ENCODE measurements around the gene TUT1.
A peak's percentile ranks its signal among the peaks of the same experiment; 100 is the strongest.
"Not testable (repeated sequence)": the region's sequence is repeated elsewhere in the genome, so short reads cannot be mapped to it uniquely, and the experiment has no call there.

The TUT1 gene

DNA sequence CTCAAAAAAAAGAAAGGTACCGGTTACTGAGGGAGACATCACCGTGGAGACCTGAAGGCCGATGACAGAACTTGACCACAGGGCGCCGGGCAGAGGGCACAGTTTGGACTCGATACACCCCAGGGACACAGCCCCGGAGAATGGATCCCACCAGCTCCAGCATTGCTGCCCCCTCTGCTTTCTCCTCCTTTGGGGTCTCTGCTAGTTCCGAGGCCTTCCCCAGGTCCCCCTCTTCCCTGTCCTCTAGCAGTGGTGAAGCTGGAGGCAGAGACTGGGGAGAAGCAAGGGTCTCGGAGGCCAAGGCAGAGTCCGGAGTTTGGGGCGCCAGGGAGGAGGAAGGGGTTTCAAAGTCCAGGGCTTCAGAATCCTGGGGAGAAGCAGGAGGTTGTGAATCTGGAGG lies 12.8 kb downstream of the TUT1 start:
- no peak for DNase-seq (ENCODE audit: low read depth in 1 of 2, low spot score in 1 of 2)

DNA sequence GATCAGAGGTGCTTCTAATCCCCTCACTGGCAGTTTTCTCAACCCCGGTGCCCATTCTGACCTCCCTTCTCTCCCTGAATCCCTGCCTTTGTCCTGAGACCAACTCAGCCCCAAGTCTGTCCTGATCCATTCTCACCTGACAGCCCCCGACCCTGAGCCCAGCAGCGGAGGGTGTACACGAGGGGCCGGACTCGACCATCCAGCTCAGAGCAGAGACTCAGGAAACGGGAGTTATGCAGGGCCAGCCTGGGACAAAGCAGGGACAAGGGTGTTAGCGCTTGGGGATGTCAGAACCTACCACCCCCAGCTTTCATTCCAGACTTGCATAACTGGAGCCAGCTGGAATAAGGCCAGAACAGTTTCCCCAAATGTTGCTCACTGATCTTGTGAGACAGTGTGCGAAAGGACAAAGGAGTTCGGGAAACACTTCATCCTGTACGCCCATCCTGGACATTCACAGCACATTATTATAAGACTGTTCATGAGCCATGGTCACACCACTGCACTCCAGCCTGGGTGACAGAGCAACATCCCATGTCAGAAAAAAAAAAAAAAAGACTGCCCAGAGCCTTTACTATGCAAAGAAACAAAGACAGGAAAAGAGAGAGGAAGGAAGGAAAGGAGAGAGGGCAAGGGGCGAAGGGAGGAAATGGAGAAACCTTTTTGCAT lies 14.1 kb downstream of the TUT1 start:
- DNase-seq (ENCODE audit: low read depth in 1 of 2, low spot score in 1 of 2): no peak

DNA sequence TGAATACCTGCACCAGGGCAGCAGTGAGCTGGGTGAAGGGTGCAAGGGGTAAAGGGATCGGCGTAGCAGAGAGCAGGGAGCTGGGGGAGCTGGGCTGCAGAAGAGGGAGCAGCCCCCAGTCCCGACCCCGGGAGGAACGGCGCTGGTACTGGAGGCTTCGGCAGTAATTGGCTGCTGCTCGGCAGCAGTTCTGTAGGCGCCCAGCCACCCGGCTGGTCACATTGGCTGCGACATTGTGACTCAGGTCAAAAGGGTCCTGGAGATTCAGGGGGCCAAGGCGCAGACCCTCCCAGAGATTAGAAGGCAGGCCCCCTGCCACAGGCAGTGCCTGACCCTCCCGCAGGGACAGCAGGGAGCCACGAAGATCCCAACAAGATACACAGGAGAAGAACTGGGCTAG lies 15.5 kb downstream of the TUT1 start:
- DNase-seq (ENCODE audit: low read depth in 1 of 2, low spot score in 1 of 2): no peak

DNA sequence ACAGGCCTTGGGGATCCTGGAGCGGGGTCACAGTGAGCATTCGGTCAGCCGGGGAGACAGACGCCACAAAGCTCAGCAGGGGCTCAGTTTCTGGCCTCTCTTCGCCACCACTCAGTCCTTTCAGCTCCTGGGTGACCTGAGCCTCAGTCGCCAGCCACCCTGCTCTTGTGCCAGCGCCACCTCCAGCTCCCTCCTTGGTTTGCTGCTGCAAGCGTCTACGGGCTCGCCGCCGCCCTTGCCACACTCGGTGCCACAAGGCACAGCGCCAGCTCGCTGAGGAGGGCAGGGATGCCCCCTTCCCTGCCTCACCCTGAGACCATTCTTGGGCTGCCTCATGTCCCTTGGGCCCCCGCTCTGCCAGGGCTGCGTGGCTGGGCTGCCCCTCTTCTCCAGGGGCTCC lies 16.2 kb downstream of the TUT1 start:
- no peak for DNase-seq (ENCODE audit: low read depth in 1 of 2, low spot score in 1 of 2)

DNA sequence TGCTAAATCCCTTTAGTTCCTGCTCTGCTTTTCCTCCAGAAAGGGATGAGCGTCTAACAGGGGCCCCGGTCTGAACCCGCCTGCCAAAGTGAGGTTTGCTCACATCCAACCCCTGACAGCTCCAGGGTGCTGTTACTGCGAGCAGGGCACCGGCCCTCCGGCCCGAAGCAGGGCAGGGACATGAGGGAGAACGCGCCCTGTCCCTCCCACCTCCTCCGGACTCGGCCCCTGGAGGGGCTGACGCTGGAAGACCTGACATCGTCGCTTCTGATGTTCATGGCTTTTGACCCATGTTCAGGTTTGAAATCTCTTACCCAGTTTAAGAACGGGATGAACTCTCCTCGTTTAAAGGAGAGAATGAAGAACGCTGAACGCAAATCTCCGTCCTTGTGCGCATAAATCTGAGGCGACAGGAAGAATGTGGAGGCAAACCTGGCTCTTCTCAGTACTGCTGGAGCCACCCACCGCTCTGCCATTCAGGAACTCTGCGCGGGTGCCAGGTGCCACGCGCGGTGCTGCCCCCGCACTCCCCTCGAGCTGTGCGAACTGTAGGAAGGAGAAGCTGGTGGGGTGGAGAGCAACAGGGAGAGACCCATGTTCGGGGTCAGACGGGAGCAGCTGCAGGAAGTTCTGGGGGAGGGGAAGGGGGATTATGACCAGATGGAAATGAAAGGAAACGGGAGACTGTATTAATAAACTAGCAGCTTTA lies 16.8 kb downstream of the TUT1 start:
- DNase-seq (ENCODE audit: low read depth in 1 of 2, low spot score in 1 of 2): no peak

DNA sequence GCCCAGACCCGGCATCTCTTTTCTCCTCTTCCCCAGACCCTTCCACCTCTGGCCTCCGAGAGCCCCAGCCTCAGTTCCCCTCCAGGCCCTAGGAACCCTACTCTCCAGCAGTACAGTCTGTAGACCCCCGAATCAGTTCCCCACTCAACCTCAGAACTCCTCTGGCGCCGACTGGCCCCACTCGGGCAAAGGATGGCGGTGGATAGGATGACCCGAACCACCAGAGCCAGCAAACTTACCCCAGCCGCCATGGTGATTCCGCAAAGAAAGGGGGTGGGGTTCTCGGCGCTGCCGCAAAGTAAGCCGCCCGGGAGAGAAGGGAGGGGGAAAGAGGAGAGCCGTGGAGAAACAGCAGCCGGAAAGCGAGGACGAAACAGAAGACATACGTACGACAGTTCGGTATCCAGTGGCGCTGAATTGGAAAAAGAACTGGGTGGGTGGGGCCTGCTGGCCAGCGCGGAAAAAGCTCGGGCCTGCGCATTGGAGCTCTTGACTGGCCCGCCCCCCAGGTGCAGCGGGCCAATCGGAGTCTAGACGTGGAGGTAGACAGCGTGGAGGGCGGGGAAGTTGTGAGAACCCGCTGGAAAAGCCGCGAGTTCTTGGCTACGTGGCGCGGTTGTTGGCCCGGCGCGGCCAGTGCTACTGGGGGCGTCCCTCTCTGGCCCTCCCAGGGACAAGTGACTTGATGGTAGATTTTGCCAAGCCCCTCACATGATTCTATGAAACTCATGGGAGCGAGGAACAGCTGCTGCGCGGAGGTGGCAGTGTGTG lies 17.5 kb downstream of the TUT1 start, which contains the start of gene EEF1G:
TSS of gene EEF1G (minus strand) at position 300 of the 771 bp plus-strand sequence. CDS start at position 251, 49 bp downstream.
- DNase-seq (ENCODE audit: low read depth in 1 of 2, low spot score in 1 of 2): peak; percentile 92 to 97

DNA sequence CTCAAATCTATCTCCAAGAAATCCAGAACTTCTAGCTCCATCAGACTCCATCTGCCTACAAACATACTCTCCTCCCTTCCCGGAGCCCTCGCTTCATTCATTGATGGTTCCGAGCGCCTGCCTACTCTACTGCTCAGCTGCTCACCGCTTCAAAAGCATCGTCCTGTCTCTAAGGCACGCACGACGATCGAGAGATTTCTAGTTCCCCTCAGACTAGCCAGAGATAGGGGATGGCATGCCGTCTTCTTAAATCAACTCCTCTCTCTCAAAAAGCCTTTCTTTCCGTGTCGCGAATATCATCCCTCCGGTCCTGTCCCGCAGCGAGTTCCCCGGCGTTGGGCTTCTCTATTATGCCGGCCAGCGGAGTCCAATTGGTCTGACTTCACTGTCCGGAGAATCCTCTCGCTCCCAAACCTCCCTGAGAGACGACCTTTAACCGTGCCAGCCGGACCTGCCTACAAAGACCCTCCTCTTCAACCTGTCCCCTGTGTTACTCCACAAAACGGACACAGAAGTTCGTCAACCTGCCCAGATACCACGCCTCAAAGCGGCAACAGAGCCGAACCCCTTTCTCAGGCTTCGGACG lies 18.2 kb downstream of the TUT1 start:
- no peak for DNase-seq (ENCODE audit: low read depth in 1 of 2, low spot score in 1 of 2)

DNA sequence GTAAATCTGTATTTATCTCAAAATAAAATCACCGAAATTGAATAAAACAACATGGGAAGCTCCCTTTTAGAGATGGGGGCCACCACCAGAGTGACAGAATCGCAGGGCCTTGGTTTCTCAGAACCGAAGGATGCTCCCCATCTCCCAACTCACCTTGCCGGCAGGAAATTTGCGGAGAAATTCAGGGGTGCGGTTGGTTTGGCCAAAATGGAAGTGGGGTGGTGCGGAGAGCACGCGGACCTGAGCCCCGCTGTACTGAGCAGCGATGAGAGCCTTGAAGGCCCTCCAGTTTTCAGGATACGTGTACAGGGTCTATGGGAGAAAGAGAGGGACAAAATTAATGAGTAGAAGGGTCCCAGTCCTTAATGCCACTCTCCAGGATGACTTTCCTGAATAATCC lies 18.9 kb downstream of the TUT1 start:
- no peak for DNase-seq (ENCODE audit: low read depth in 1 of 2, low spot score in 1 of 2)

DNA sequence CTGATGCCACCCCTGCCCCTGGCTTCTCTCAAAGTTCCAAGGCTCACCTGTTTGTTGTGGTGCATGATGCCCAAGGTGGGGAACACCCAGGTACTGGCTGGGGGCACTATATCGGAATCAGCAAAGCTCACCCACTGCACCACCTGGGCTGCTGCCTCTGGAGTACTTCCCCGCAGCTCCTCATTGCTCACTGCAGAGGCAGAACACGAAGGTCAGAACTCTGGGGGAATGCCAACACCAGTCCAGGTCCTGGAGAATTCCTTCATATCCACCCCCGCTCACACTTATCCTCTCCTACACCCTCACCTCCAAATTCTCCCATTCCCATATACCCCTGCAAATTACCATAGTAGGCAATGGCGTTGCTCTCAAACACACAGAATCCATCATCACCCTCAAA lies 19.8 kb downstream of the TUT1 start:
- DNase-seq (ENCODE audit: low read depth in 1 of 2, low spot score in 1 of 2): not testable (repeated sequence)

DNA sequence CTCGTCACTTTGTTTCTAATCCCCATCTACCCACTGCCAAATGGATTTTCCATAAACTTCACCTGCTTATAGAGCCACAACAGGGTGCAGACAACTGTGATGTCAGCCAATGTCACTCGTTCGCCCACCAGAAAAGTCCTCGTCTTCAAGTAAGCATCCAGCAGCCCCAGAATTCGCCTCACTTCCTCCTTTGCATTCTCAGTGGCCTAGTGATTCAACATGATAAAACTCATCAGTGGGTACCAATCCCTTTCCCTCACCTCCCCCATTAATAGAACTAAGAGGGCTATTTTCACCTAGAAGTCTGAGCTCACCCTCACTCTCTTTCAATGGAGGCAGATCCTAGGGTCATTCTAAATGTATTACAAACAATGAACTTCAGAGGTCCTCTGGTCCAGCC lies 20.4 kb downstream of the TUT1 start:
- DNase-seq (ENCODE audit: low read depth in 1 of 2, low spot score in 1 of 2): not testable (repeated sequence)

DNA sequence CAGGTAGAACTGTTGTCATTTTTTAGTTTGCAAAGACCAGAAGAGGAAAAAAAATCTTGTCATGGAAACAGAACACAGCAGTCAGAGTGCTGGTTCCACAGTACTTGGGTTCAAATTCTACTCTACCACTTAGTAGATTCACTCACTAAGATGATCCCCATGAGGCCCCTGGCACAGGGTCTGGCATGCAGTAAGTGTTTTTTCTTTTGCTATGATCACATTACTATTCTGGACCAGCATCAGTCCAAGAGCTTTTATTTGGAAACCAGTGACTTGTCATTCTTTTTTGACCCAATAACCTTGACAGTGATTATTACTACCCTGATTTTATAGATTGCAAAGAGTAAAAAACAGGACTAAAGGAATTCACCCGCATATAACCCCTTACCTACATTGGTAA lies 21.7 kb downstream of the TUT1 start:
- DNase-seq (ENCODE audit: low read depth in 1 of 2, low spot score in 1 of 2): no peak

DNA sequence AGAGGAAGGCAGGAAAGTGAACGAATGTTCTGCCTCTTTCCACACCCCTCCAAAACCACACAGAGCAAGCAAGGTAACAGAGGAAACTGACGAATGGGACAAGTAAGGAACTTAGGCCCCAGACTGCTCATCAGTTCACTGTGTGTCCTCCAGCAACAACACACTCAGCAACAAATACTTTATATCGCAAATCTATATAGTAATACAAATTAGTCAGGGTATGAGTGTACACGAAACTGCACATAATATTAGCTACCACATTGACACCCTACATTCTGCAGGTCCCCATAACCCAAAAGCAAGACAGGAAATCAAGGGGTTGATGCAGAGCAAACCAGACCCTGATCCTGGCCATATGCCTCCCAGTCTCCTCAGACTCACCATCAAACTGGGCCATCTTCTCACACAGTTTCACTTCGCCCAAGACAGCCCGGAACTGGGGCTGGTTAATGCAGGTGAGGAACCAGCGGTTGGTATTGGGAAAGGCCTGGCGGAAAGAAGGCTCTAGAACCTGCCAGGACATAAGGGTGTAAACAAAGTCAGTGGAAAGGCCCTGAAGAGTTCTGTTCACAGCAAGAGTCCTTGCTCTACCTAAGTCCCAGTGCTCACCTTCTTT lies 24.2 kb downstream of the TUT1 start:
- no peak for DNase-seq (ENCODE audit: low read depth in 1 of 2, low spot score in 1 of 2)

DNA sequence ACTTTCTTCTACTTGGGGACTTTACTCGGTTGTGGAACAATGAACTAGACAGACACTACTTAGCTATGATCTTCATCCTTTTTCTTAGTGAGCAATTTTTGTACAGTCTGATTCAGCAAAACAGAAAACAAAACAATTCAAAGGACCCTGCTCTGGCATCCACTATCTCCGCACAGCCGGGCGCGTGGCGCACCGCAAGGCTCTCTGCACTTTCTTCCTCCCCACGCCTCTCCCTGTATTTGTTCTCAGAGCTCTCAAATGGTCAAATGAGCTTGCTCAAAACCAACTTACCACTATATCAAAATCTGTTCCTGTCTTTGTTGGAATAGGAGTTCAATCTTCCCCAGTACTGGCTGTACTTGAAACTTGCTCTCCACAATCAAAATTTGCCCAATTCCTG lies 25.1 kb downstream of the TUT1 start:
- DNase-seq (ENCODE audit: low read depth in 1 of 2, low spot score in 1 of 2): no peak

DNA sequence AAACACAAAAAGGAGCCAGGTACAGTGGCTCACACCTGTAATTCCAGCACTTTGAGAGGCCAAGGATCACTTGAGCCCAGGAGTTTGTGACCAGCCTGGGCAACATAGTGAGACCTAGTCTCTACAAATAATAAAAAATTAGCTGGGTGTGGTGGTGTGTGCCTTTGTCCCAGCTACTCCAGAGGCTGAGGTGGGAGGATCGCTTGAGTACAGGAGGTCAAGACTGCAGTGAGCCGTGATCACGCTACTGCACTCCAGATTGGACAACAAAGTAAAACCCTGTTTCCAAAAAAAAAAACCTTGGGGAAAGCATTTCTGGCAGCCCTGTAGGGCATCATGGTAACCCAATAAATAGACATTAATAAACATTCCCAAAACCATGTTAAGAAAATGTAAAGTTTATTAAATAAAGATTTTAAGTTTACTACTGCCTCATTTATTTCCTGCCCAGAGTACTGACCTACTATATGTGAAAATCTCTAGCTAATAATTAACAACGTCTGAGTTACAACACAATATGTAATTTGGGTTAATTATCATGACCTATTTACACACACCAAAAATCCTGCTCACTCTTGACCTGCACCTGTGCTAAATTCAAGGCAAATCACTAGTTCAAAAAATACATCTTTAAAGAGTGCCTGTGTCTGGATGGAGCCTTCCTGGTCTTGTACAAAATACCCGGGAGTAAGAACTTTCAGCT lies 26.1 kb downstream of the TUT1 start:
- DNase-seq (ENCODE audit: low read depth in 1 of 2, low spot score in 1 of 2): no peak

DNA sequence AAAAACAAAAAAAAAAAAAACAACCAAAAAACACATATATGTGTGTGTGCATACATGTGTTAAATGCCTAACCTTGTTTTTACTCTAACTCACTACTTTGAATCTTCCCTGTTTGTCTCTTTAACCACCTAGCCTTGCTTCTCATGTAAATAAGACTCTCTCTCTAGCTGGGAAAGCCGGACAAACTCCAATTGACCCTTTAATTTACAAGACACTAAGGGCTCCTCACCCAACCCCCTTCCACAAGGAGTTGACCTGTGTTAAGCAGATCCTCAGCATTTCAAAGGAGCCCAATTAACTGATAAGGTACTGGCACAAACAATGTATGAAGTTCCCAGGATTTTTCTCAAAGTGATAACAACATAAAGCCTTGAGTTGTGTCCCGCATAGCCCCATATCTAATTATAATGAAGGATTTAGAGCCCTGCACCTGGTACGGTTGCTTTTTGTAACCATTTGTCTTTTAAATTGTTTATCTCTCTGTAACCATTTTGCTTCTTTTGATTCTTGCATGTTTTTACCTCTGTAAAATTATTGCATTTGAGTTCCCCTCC lies 29.6 kb downstream of the TUT1 start:
- not testable (repeated sequence) for DNase-seq (ENCODE audit: low read depth in 1 of 2, low spot score in 1 of 2)

DNA sequence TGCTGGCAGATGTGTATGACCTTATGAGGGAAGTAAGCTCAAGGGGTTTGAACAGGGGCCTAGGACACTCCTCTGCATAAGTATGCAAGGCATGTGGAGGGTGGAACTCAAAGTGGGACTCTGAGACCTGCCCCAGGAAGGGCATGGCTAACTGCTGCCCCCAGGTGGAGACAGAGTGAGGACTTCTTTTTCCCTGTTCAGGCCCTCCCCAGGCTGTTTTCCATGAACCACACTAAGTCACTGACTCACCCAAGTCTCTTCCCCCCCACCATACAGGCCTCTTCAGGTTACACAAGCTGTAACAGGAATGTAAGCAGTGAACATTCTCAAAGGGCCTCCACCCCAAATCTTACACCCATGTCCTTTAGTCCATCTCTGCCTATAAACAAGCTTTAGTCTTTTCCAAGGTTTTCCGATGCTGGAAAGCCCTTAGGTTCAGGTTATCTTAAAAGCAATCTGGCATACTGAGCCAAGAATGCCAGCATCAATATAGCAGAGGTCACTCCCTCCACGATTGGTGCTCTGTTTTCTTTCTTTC lies 30.7 kb downstream of the TUT1 start:
- DNase-seq (ENCODE audit: low read depth in 1 of 2, low spot score in 1 of 2): peak in 1 of 2 donors; percentile 66

DNA sequence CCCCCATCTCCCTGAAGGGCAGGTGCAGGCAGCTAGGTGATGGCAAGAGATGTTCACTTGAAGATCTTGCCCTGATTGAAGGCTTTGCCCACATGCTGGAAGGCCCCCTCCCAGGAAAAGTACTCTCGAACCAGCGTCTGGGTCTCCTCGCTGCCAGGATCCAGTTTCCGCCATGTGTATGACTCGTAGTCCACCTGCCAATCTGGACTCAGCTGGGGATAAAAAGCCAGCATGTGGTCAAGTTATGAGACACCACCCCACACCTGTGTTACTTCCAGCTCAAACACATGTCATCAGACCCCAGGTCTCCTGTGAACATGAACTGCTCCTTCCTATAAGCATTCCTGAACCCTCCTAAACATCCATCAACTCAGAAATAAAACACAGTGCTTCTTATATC lies 31.7 kb downstream of the TUT1 start:
- not testable (repeated sequence) for DNase-seq (ENCODE audit: low read depth in 1 of 2, low spot score in 1 of 2)

DNA sequence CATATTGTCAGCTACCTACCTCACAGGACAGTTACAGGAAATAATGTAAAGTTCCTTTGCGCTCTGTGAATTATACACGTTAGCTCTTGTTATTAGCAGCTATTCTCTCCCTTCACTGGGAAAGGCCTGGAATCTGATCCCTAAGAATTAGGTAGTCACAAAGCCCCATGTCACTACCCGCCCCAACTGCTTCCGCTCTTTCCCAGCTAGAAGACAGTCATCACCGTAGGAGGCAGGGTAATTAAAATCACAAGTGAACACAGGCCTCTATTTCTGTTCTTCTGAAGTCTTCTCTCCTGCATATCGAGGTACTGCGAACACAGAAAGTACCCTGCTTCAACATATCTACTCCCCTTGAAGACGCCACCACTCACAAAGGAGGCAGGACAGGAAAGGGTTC lies 32.1 kb downstream of the TUT1 start:
- no peak for DNase-seq (ENCODE audit: low read depth in 1 of 2, low spot score in 1 of 2)

DNA sequence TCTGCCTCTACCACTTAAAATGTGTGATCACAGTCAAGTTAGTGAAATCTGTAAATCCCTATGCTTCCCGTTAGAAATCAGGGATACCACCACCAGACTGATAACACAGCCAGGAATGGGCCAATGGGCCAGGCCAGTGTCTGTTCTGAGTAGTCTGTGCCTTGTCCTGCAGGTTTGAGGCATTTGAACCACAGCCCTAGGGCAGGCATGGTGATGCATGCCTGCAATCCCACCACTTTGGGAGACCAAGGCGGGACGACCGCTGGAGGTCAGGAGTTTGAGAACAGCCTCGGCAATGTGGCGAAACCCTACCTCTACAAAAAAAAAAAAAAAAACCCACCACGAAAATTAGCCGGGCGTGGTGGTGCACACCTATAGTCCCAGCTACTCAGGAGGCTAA lies 32.7 kb downstream of the TUT1 start:
- DNase-seq (ENCODE audit: low read depth in 1 of 2, low spot score in 1 of 2): no peak
